GM23338 (cell line): ENCODE results near the gene TPCN2. TPM values are rescaled to one million over a fixed set of nuclear protein-coding genes. Genes with fewer than 3 reads are reported as not detected.

Experiments used
- ATAC-seq: fragments of 200-7000 bp; cut with Tn5 transposase; 3 replicates; pipeline ENCODE4 v1.9.1; 2020
- DNase-seq: peaks from one replicate; pipeline ENCODE4 v3.0.0-alpha.2; 2015; ENCODE audit warnings: low spot score
- H2AFZ ChIP-seq: fragments of 200-600 bp; sonication (generic); 2 replicates; pipeline ENCODE4 v1.8.0; 2016; ENCODE audit warnings: antibody characterized with exemption, mild to moderate bottlenecking, moderate library complexity
- H3F3A ChIP-seq: fragments of 200-600 bp; sonication (generic); replicated peaks from 2 replicates; pipeline ENCODE4 v1.8.0; 2017; ENCODE audit warnings: antibody characterized with exemption, mixed run types, low read depth
- H3K27ac ChIP-seq: fragments of 200-600 bp; sonication (generic); 2 replicates; pipeline ENCODE4 v1.6.1; 2016; ENCODE audit warnings: low read depth
- H3K27me3 ChIP-seq: fragments of 200-600 bp; sonication (generic); 2 replicates; pipeline ENCODE4 v1.8.0; 2016; ENCODE audit warnings: mild to moderate bottlenecking, mixed run types, moderate library complexity; ENCODE audit not compliant: insufficient read depth
- H3K36me3 ChIP-seq: fragments of 200-600 bp; sonication (generic); 2 replicates; pipeline ENCODE4 v1.8.0; 2016; ENCODE audit warnings: mild to moderate bottlenecking; ENCODE audit not compliant: insufficient read depth
- H3K4me1 ChIP-seq: fragments of 200-600 bp; sonication (generic); 2 replicates; pipeline ENCODE4 v1.8.0; 2016; ENCODE audit warnings: mild to moderate bottlenecking, moderate library complexity; ENCODE audit not compliant: insufficient read depth
- H3K4me2 ChIP-seq: fragments of 200-600 bp; sonication (generic); 2 replicates; pipeline ENCODE4 v1.7.1; 2017; ENCODE audit warnings: mixed run types
- H3K4me3 ChIP-seq: fragments of 200-600 bp; sonication (generic); 2 replicates; pipeline ENCODE4 v1.6.1; 2016; ENCODE audit warnings: mixed run types
- H3K79me2 ChIP-seq: fragments of 200-600 bp; sonication (generic); replicated peaks from 2 replicates; pipeline ENCODE4 v1.8.0; 2017; ENCODE audit warnings: mild to moderate bottlenecking; ENCODE audit not compliant: insufficient read depth
- H3K9me2 ChIP-seq: fragments of 200-600 bp; sonication (generic); 2 replicates; pipeline ENCODE4 v1.8.0; 2017; ENCODE audit not compliant: insufficient read depth
- H4K20me1 ChIP-seq: fragments of 200-600 bp; sonication (generic); replicated peaks from 2 replicates; pipeline ENCODE4 v1.8.0; 2017; ENCODE audit warnings: mild to moderate bottlenecking; ENCODE audit not compliant: insufficient read depth
- H3K27ac Mint-ChIP-seq: 2 replicates; pipeline ENCODE4 v1.8.0; 2020; ENCODE audit warnings: inconsistent platforms, mild to moderate bottlenecking, moderate library complexity, mixed read lengths
- H3K27me3 Mint-ChIP-seq: 3 replicates; pipeline ENCODE4 v1.8.0; 2022; ENCODE audit warnings: low read depth, mild to moderate bottlenecking, moderate library complexity, mixed read lengths, inconsistent platforms; ENCODE audit not compliant: insufficient read depth, poor library complexity
- H3K36me3 Mint-ChIP-seq: 3 replicates; pipeline ENCODE4 v1.8.0; 2021; ENCODE audit warnings: low read depth, mild to moderate bottlenecking, inconsistent platforms, moderate library complexity, mixed read lengths
- H3K4me1 Mint-ChIP-seq: 3 replicates; pipeline ENCODE4 v1.8.0; 2020; ENCODE audit warnings: mild to moderate bottlenecking, inconsistent platforms, mixed read lengths
- H3K4me3 Mint-ChIP-seq: 3 replicates; pipeline ENCODE4 v1.8.0; 2021; ENCODE audit warnings: moderate library complexity, mild to moderate bottlenecking, inconsistent platforms, mixed read lengths
- H3K9me3 Mint-ChIP-seq: 3 replicates; pipeline ENCODE4 v1.8.0; 2020; ENCODE audit warnings: moderate library complexity, mild to moderate bottlenecking, inconsistent platforms, mixed read lengths
- CREB1 ChIP-seq: fragments of 250-450 bp; sonication (Bioruptor Pico); IDR thresholded peaks from 2 replicates; pipeline ENCODE4 v1.5.0; 2020; ENCODE audit warnings: low read depth, mild to moderate bottlenecking, moderate library complexity
- CTCF ChIP-seq, 2 experiments: fragments of 200-600 bp in 1 of 2; sonication (generic) in 1 of 2; conservative IDR thresholded peaks; 2 replicates each; pipeline versions ENCODE4 v1.5.1 to v1.6.1; 2016 to 2017; ENCODE audit warnings: antibody characterized with exemption in 2 of 2, low read depth in 2 of 2, mild to moderate bottlenecking in 2 of 2, moderate library complexity in 1 of 2
- JUNB ChIP-seq: IDR thresholded peaks from one replicate; pipeline ENCODE4 v1.6.1; 2016; ENCODE audit warnings: antibody characterized with exemption; ENCODE audit not compliant: unreplicated experiment
- NANOG ChIP-seq: IDR thresholded peaks from 2 replicates; pipeline ENCODE4 v1.6.1; 2016; ENCODE audit warnings: antibody characterized with exemption, borderline replicate concordance
- POLR2AphosphoS5 ChIP-seq: IDR thresholded peaks from 2 replicates; pipeline ENCODE4 v1.6.1; 2016; ENCODE audit warnings: antibody characterized with exemption, low read depth
- STAT1 ChIP-seq: IDR thresholded peaks from one replicate; pipeline ENCODE4 v1.6.1; 2016; ENCODE audit warnings: antibody characterized with exemption; ENCODE audit not compliant: unreplicated experiment
- ZNF114 ChIP-seq: fragments of 250-450 bp; sonication (Bioruptor Pico); IDR thresholded peaks from 2 replicates; pipeline ENCODE4 v1.5.0; 2020; ENCODE audit warnings: mild to moderate bottlenecking, moderate library complexity
- ZNF331 ChIP-seq: fragments of 250-450 bp; sonication (Bioruptor Pico); IDR thresholded peaks from 2 replicates; pipeline ENCODE4 v1.5.0; 2020; ENCODE audit warnings: low read depth, mild to moderate bottlenecking, moderate library complexity
- ZNF462 ChIP-seq: fragments of 250-450 bp; sonication (Bioruptor Pico); IDR thresholded peaks from 2 replicates; pipeline ENCODE4 v1.5.0; 2020; ENCODE audit warnings: mild to moderate bottlenecking, moderate library complexity
- polyA plus RNA-seq: library from polyadenylated mRNA; unstranded; fragments of >200 nt; fragmentation: Nextera tagmentation; extraction: Ambion mirVana; gene quantifications from 2 replicates; pipeline ENCODE4 v1.2.1, GENCODE V29; 2016
- total RNA-seq: library from RNA; depleted of rRNA; stranded (reverse); fragments of >200 nt; shearing (Covaris generic); gene quantifications from 2 replicates; pipeline ENCODE4 v1.2.3, GENCODE V29; 2014

TPCN2 gene
- total and polyA plus RNA-seq, 2 experiments from 2014 or later = 5.8 to 14.7 TPM

GRCh38 chr11:69000831-69001242 lies 47.9 kb upstream of the TPCN2 start:
- Mint-ChIP-seq H3K36me3 (peaks cover 3% of the 10 kb centered on the region; the same call in 1 of the 3 replicates), H3K4me3 (no peak overlapping the region), H3K27me3 (peaks cover 4% of the 10 kb centered on the region), H3K27ac (no peak overlapping the region), H3K4me1 (peaks cover 5% of the 10 kb centered on the region; the same call in 2 of the 3 replicates), H3K9me3 (no peaks in the 10 kb centered on the region)
- no peaks in the 10 kb centered on the region for H4K20me1 ChIP-seq
- peak; percentile 37 for DNase-seq
- H3K9me2 ChIP-seq = no peaks in the 10 kb centered on the region
- H3F3A ChIP-seq = no peaks in the 10 kb centered on the region
- no peaks in the 10 kb centered on the region for H3K27me3 ChIP-seq
- no peak overlapping the region for H3K4me3 ChIP-seq
- no peaks in the 10 kb centered on the region for H3K4me1 ChIP-seq
- no peak for TF ChIP-seq NANOG
- TF ChIP-seq CTCF (conservative IDR thresholded peaks at IDR 0.05; ENCODE audit: low read depth in 2 of 2) = peak; percentile 7 to 35; a peak in 2 of 4 replicates
- TF ChIP-seq POLR2AphosphoS5 = no peak
- no peak overlapping the region for H3K4me2 ChIP-seq
- no peaks in the 10 kb centered on the region for H3K79me2 ChIP-seq
- H3K27ac ChIP-seq = no peak overlapping the region
- peak; percentile 17; the same call in 2 of the 3 replicates for ATAC-seq
- H3K36me3 ChIP-seq = no peaks in the 10 kb centered on the region
- H2AFZ ChIP-seq = no peak overlapping the region

- H3K27ac Mint-ChIP-seq = no peak overlapping the region; the same call in 1 of the 2 replicates
- no peaks in the 10 kb centered on the region for H3K9me3 Mint-ChIP-seq
- no peaks in the 10 kb centered on the region for H3K4me1 ChIP-seq
- peaks cover 5% of the 10 kb centered on the region; the same call in 2 of the 3 replicates for H3K4me1 Mint-ChIP-seq
- no peak overlapping the region for H3K4me2 ChIP-seq
- no peak overlapping the region for H3K4me3 Mint-ChIP-seq
- no peak overlapping the region for H2AFZ ChIP-seq
- no peak for DNase-seq
- H3K36me3 Mint-ChIP-seq = peaks cover 3% of the 10 kb centered on the region; the same call in 1 of the 3 replicates
- H4K20me1 ChIP-seq = no peaks in the 10 kb centered on the region
- no peaks in the 10 kb centered on the region for H3K27me3 ChIP-seq
- no peaks in the 10 kb centered on the region for H3K9me2 ChIP-seq
- no peak for ATAC-seq
- peaks cover 4% of the 10 kb centered on the region for H3K27me3 Mint-ChIP-seq
- H3K36me3 ChIP-seq = no peaks in the 10 kb centered on the region
- H3K79me2 ChIP-seq = no peaks in the 10 kb centered on the region
- H3K4me3 ChIP-seq = no peak overlapping the region
- H3K27ac ChIP-seq = no peak overlapping the region
- H3F3A ChIP-seq = no peaks in the 10 kb centered on the region
- no peak for TF ChIP-seq ZNF462
- no peak for TF ChIP-seq ZNF331
- no peak for TF ChIP-seq POLR2AphosphoS5
- no peak for TF ChIP-seq NANOG
- TF ChIP-seq CTCF (conservative IDR thresholded peaks at IDR 0.05; ENCODE audit: low read depth in 2 of 2) = no peak
- TF ChIP-seq CREB1 (CRISPR knock-in tag) = no peak
- TF ChIP-seq STAT1 = no peak
- TF ChIP-seq ZNF114 = no peak
- TF ChIP-seq JUNB = no peak
Observed at GRCh38 chr11:69001243-69002081, 47.3 kb upstream of the TPCN2 start.
